OCI-LY3 (cell line): ENCODE data around the gene ACAA2.

Experiments used
- H2AFZ ChIP-seq: fragments of 200-600, 300-600 bp; shearing (Covaris generic); 2 replicates; pipeline ENCODE4 v1.6.0; 2014; ENCODE audit warnings: antibody characterized with exemption, low read depth, low read length
- H3K27ac ChIP-seq: fragments of 200-600, 300-600 bp; sonication (generic); 2 replicates; pipeline ENCODE4 v1.5.1; 2014; ENCODE audit warnings: mild to moderate bottlenecking, low read length, moderate library complexity, mixed read lengths
- H3K27me3 ChIP-seq: fragments of 200-600, 300-600 bp; sonication (generic); 2 replicates; pipeline ENCODE4 v1.6.1; 2014; ENCODE audit warnings: low read depth, low read length, mixed read lengths
- H3K36me3 ChIP-seq: fragments of 200-600, 300-600 bp; sonication (generic); replicated peaks from 2 replicates; pipeline ENCODE3; 2014; ENCODE audit warnings: low read depth, low read length, mixed read lengths
- H3K4me1 ChIP-seq: fragments of 300-600, 200-600 bp; sonication (generic); 2 replicates; pipeline ENCODE4 v1.6.1; 2014; ENCODE audit warnings: low read length, mixed read lengths
- H3K4me2 ChIP-seq: fragments of 200-600, 300-600 bp; sonication (generic); 2 replicates; pipeline ENCODE4 v1.6.1; 2014; ENCODE audit warnings: low read length, mixed read lengths
- H3K4me3 ChIP-seq: fragments of 300-600, 200-600 bp; sonication (generic); 2 replicates; pipeline ENCODE4 v1.5.1; 2014; ENCODE audit warnings: antibody characterized with exemption, mild to moderate bottlenecking, low read length, moderate library complexity
- H3K79me2 ChIP-seq: fragments of 300-600, 200-600 bp; shearing (Covaris generic); 2 replicates; pipeline ENCODE4 v1.6.1; 2014; ENCODE audit warnings: mild to moderate bottlenecking, low read length, mixed read lengths
- H3K9ac ChIP-seq: fragments of 300-600, 200-600 bp; shearing (Covaris generic); 2 replicates; pipeline ENCODE4 v1.6.0; 2014; ENCODE audit warnings: mild to moderate bottlenecking, low read length, moderate library complexity
- H3K9me3 ChIP-seq: fragments of 200-600, 300-600 bp; shearing (Covaris generic); 2 replicates; pipeline ENCODE4 v1.6.1; 2014; ENCODE audit warnings: low read length, mixed read lengths; ENCODE audit not compliant: insufficient read depth
- H4K20me1 ChIP-seq: fragments of 200-600, 300-600 bp; sonication (generic); 2 replicates; pipeline ENCODE4 v1.6.1; 2016; ENCODE audit warnings: low read length, mixed read lengths; ENCODE audit not compliant: insufficient read depth
- CTCF ChIP-seq: fragments of 200-600, 300-600 bp; sonication (generic); IDR thresholded peaks from 2 replicates; pipeline ENCODE4 v1.5.1; 2014; ENCODE audit warnings: antibody characterized with exemption, low read length, low read depth
- EZH2phosphoT487 ChIP-seq: fragments of 200-600 bp; shearing (Covaris generic); IDR thresholded peaks from 2 replicates; pipeline ENCODE4 v1.6.1; 2018; ENCODE audit warnings: antibody characterized with exemption, mixed run types, low read depth

The ACAA2 gene

GRCh38 chr18:49768051-49768391 lies 45.3 kb downstream of the ACAA2 start:
- TF ChIP-seq EZH2phosphoT487 (no peak), CTCF (peak; percentile 96)
- H2AFZ ChIP-seq = no peak overlapping the region
- peaks cover 3% of the 10 kb centered on the region; the same call in 1 of the 2 replicates for H3K4me1 ChIP-seq

GRCh38 chr18:49767111-49768050 lies 46.0 kb downstream of the ACAA2 start:
- no peak overlapping the region for H3K4me3 ChIP-seq
- H2AFZ ChIP-seq = no peak overlapping the region
- no peaks in the 10 kb centered on the region for H3K36me3 ChIP-seq
- H3K79me2 ChIP-seq = no peaks in the 10 kb centered on the region
- no peak overlapping the region for H3K9ac ChIP-seq
- no peaks in the 10 kb centered on the region for H4K20me1 ChIP-seq
- H3K4me2 ChIP-seq = peak overlapping the region; percentile 33
- no peaks in the 10 kb centered on the region for H3K9me3 ChIP-seq
- H3K27me3 ChIP-seq = no peaks in the 10 kb centered on the region
- TF ChIP-seq EZH2phosphoT487 (no peak), CTCF (no peak)
- H3K27ac ChIP-seq = no peak overlapping the region
- H3K4me1 ChIP-seq = peaks cover 3% of the 10 kb centered on the region; the same call in 1 of the 2 replicates

More at GRCh38 chr18:49768051-49768391, 45.3 kb downstream of the ACAA2 start:
- Histone ChIP-seq H3K79me2 (no peaks in the 10 kb centered on the region), H3K4me2 (peak overlapping the region; percentile 33), H3K36me3 (no peaks in the 10 kb centered on the region), H4K20me1 (no peaks in the 10 kb centered on the region), H3K27ac (no peak overlapping the region), H3K4me3 (no peak overlapping the region), H3K27me3 (no peaks in the 10 kb centered on the region), H3K9ac (no peak overlapping the region), H3K9me3 (no peaks in the 10 kb centered on the region)

- no peaks in the 10 kb centered on the region for H4K20me1 ChIP-seq
- H3K27ac ChIP-seq = no peak overlapping the region
- H3K9me3 ChIP-seq = no peaks in the 10 kb centered on the region
- TF ChIP-seq CTCF = no peak
- no peak for TF ChIP-seq EZH2phosphoT487
- H3K79me2 ChIP-seq = no peaks in the 10 kb centered on the region
- H3K9ac ChIP-seq = no peak overlapping the region
- peaks cover 3% of the 10 kb centered on the region; the same call in 1 of the 2 replicates for H3K4me1 ChIP-seq
- H3K4me3 ChIP-seq = no peak overlapping the region
- no peak overlapping the region for H3K4me2 ChIP-seq
- H2AFZ ChIP-seq = no peak overlapping the region
- H3K36me3 ChIP-seq = no peaks in the 10 kb centered on the region
- H3K27me3 ChIP-seq = no peaks in the 10 kb centered on the region
Observed at GRCh38 chr18:49766646-49767045, 46.7 kb downstream of the ACAA2 start.

- TF ChIP-seq EZH2phosphoT487 = no peak
- no peak for TF ChIP-seq CTCF
- Histone ChIP-seq H3K4me3 (no peak overlapping the region), H4K20me1 (no peaks in the 10 kb centered on the region), H3K9ac (no peak overlapping the region), H3K27me3 (0 out of 2 replicates have a peak, but pooled peaks cover 3% of the 10 kb centered on the region), H3K36me3 (no peaks in the 10 kb centered on the region), H3K9me3 (no peaks in the 10 kb centered on the region), H3K4me2 (no peak overlapping the region), H3K27ac (no peak overlapping the region), H3K4me1 (peaks cover 3% of the 10 kb centered on the region; the same call in 1 of the 2 replicates), H2AFZ (no peak overlapping the region), H3K79me2 (no peaks in the 10 kb centered on the region)
Observed at GRCh38 chr18:49764032-49764431, 49.3 kb downstream of the ACAA2 start.
